CD4-positive, alpha-beta T cell treated with Interleukin-6 at 100 ng/mL for 8 hours (primary cell): Measurements from ENCODE around the gene CUBN.
A peak's percentile ranks its signal among the peaks of the same experiment; 100 is the strongest.

Source experiments
- DNase-seq: peaks from one replicate; pipeline ENCODE4 v3.0.0-alpha.2; 2020; ENCODE audit warnings: mixed read lengths, low spot score

Gene CUBN

DNA sequence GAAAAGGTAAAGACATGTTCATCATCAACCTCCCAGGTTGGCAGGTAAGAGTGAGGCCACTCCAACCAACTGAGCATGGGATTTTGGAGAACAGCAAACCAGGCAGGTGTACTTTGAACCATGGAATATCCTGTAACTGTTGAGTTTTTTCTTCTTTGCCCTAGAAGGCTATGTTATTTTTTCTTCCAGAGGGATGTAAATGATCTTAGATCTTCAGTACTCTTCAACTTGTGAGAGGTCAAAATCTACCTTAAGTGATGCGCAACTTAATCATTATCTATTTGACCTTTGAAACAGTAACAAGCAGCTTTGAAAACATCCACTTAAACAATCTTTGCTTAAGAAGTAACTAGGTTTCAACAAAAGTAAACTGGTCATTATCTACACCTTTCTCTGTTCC is at the start of gene CUBN:
Gene CUBN (minus strand): TSS at position 71 of the 400 bp plus-strand sequence. CDS start 46 bp downstream, at position 25.
- DNase-seq = no peak

- no peak for DNase-seq
Observed at GRCh38 chr10:17179002-17179401, 49.4 kb upstream of the CUBN start.

GRCh38 chr10:17178006-17178405 is 48.4 kb upstream of the CUBN start:
- no peak for DNase-seq

GRCh38 chr10:17177014-17177413 is 47.4 kb upstream of the CUBN start:
- DNase-seq = no peak

DNA sequence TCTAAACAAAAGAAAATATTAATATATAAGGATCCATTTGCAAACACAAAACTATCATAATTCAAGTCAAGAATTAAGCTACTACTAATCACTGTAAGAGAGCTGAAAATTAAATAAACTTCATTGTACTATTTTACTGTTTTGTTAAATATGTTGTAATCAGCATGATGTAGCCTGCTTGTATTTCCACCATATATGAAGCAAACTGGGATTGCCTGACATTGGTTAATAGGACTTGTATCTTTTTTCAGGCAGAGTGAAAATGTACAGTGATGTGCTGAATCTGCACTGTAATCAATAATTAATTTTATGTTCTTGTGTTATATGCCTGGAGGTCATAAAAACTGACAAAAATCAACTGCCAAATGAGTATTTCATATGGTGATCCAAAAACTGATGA is 46.5 kb upstream of the CUBN start:
- DNase-seq = no peak

DNA sequence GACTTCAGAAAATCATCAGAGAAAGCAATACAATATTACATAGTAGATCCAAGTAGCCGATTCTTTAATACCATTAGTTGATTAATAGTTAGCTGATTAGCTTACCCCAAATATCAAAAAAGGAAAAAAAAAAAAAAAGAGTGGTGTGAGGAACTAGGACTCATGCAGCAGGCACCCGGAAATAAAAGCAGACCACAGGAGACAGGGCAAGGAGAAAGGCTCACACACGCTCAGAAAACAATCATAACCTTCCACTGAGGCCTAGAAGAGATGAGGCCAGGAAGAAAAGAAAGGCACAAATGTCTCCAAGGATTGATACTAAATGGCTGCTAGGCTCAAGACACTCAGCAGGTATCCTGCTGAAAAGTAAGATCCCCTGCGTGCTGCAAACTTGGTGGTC is 45.9 kb upstream of the CUBN start:
- DNase-seq = no peak

GRCh38 chr10:17174626-17175025 is 45.0 kb upstream of the CUBN start:
- no peak for DNase-seq

GRCh38 chr10:17171141-17171641 is 41.6 kb upstream of the CUBN start:
- no peak for DNase-seq

- DNase-seq = no peak
Observed at GRCh38 chr10:17169803-17170202, 40.2 kb upstream of the CUBN start.

- no peak for DNase-seq
Observed at GRCh38 chr10:17166699-17167098, 37.1 kb upstream of the CUBN start.

DNA sequence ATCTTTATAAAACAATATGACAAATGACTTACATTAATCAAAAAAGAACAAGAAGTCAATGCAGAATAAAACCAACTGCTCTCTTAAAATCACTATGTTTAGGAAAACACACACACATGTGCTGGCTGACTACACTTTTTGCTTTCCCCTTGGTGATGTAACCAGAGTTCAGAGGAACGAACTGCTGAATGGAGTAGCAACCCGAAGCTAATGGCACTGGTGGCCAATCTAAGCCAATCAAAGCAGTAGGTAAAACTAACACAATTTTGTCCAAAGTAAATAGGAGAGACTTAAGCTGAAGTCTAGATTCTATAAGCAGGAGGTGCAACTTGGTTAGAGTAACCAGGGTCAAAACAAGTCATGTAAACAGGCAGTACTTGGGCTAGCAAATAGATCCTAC is 33.2 kb upstream of the CUBN start:
- no peak for DNase-seq

GRCh38 chr10:17161775-17162174 is 32.2 kb upstream of the CUBN start:
- DNase-seq = no peak

DNA sequence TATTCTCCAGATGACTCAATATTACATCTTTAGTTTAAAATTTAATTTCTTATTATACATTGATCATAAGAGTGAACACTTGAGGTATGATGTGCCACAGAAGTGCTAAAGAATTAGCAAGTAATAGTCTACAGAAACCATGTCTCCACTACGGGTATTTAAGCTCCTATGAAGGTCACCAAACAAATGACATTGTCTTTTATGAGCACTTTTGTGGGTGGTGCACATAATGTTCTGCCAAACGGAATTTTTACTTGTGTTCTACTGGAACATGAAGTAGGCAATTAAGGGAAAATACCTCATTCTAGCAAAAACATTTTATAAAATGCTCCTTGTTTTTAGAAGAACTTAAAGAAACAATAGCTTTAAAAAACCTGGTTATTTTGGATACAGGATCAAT is 27.4 kb upstream of the CUBN start:
- DNase-seq = no peak

GRCh38 chr10:17155826-17156225 is 26.2 kb upstream of the CUBN start:
- DNase-seq = no peak

GRCh38 chr10:17154116-17154515 is 24.5 kb upstream of the CUBN start:
- no peak for DNase-seq

GRCh38 chr10:17153321-17153720 is 23.7 kb upstream of the CUBN start:
- no peak for DNase-seq

DNA sequence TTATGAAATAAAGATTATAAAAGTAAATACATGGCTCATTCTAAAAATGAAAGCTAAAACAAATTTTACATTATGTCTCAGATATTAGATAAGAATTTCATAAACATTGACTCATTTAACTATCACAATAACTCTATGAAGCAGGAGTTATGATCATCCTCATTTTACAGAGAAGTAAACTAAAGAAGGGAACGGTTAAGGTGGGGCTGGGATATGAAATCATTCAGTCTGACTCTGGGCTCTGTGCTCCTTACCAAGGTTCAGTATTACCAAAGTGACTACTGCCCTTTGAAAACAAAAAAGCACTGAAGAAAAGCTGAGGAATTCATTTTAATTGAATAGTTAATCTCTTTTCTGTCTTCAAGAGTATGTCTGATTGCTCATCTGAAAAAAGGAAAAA is 22.1 kb upstream of the CUBN start:
- DNase-seq = no peak

GRCh38 chr10:17147884-17148489 is 18.4 kb upstream of the CUBN start:
- no peak for DNase-seq

DNA sequence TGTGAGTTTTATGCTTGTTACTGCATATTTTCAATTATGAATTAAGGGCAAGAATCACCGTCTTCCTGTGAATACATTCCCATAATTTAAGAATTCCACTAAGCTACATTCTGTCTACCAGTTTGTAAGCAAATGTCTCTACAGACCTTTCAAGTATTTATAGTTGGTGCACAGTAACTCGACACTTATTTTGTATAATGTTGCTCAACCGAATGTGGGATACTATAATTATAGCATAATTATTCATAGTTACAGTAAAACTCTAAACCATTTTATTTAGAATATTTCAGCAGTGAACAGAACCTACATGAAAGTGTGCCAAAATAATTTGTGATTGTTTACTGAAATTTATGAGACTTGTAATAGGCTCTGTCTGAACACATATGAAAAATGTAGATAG is 17.3 kb upstream of the CUBN start:
- no peak for DNase-seq

DNA sequence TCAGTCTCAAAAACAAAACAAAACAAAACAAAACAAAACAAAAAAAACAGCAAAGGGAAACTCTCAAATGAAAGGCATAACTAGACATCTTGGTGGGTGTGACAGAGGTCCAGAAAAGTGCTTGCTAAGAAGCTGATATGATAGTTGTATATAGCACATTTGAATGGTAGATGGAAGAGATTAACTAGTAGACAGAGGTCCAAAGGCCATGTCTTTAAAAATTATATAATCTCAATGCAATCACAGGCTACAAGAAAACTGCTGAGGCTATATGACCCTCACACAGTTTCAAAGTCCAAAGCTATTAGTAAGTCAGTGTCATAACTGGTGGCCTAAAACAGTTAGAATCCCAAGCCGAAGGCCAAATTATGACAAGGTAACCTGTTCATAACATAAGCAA is 15.6 kb upstream of the CUBN start:
- DNase-seq = no peak

DNA sequence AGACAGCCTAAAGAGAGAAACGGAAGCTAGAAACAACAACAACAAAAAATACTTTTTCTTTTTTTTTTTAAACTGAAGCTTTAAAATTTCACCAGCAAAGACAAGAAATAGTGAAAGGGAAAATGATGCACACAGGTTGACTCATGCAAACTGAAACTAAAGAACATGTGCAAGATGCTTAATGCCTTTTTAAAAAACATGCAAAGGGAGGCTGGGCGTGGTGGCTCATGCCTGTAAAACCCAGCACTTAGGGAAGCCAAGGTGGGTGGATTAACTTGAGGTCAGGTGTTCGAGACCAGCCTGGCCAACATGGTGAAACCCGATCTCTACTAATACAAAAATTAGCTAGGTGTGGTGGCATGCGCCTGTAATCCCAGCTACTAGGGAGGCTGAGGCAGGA is 15.1 kb upstream of the CUBN start:
- DNase-seq = peak; percentile 4

DNA sequence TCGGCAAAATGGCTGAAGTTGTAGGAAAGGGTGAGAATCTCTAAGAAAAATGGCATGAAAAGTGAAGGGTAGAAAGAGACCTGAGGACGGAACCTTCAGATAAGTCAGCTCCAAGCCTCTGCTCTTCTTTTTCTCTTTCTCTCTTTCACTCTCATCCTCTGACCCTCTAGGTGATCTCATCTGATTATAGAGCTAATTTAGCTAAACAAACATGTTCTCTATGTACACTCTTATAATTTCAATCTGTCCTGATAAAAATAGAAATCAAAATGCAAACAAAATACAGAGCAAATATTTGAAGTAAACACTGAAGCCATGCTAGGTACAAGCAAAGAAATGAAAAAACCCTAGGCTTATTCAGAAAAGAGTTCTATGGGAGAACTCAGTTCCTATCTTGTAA is 14.4 kb upstream of the CUBN start:
- no peak for DNase-seq

DNA sequence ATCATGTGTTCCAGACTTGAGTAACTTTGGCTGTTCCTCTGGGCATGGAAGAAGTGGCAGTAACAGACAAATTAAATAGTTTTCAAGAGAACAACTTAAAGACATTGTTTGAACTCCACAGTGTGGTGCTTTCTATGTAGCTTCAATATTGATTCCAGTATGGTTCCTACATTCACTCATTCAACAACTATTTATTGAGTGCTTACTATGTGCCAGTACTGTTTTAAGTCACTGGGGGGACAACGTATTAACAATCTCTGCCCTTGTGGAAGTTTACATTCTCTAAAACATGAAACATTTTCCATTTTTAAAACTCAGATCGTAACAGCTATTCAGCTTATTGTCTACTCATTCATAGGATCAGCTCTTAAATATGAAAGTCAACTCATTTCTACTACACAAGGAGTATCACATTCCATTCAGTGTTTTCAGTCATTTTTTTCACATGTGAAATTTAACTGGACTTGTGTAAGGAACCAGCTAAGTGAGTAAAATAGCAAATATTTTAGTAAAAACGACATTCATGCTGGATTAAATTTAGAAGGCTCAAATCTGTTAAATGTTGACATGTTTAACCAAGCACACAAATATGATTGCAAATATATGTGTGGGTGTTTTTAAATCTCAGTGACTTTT is 13.6 kb upstream of the CUBN start:
- DNase-seq = no peak
